AG09319 (cell line): Measurements from ENCODE around the gene NME2.

Source experiments
- DNase-seq: peaks from one replicate; pipeline ENCODE4 v3.0.0-alpha.2; 2010; ENCODE audit warnings: low read depth; ENCODE audit errors: extremely low read depth
- CTCF ChIP-seq: IDR thresholded peaks from 2 replicates; pipeline ENCODE4 v1.5.1; 2011; ENCODE audit warnings: low read depth, mild to moderate bottlenecking, inconsistent platforms, low read length, moderate library complexity

NME2 gene

GRCh38 chr17:51189628-51190027, 23.4 kb downstream of the NME2 start:
- DNase-seq: no peak
- TF ChIP-seq CTCF: no peak

- no peak for DNase-seq
- TF ChIP-seq CTCF: no peak
These were observed 25.7 kb downstream of the NME2 start for GRCh38 chr17:51191895-51192294.

- TF ChIP-seq CTCF: no peak
- DNase-seq: no peak
These were observed 31.5 kb downstream of the NME2 start for GRCh38 chr17:51197754-51198153.

- TF ChIP-seq CTCF: no peak
- no peak for DNase-seq
These were observed 34.1 kb downstream of the NME2 start for GRCh38 chr17:51200295-51200694.

- no peak for TF ChIP-seq CTCF
These were observed 34.6 kb downstream of the NME2 start for GRCh38 chr17:51200846-51201245.

GRCh38 chr17:51203838-51204237, 37.6 kb downstream of the NME2 start:
- TF ChIP-seq CTCF: no peak
- no peak for DNase-seq

More at GRCh38 chr17:51200846-51201245, 34.6 kb downstream of the NME2 start:
- no peak for DNase-seq

- TF ChIP-seq CTCF: no peak
- DNase-seq: no peak
These were observed 48.7 kb downstream of the NME2 start for GRCh38 chr17:51214920-51215319.
